Stimulated activated CD4-positive, alpha-beta T cell treated with anti-CD3 and anti-CD28 coated beads, TNF-alpha, amount 100 ng/mL, for 24 hours (primary cell): Measurements from ENCODE around the gene DBX1.
"Not testable (repeated sequence)": the region's sequence is repeated elsewhere in the genome, so short reads cannot be mapped to it uniquely, and the experiment has no call there.

ENCODE experiments used
- DNase-seq, 3 experiments: peaks; one replicate each; pipeline ENCODE4 v3.0.0-alpha.2; 2020; ENCODE audit warnings: low read depth in 3 of 3

Gene DBX1

GRCh38 chr11:20161230-20161918 is 1.1 kb upstream of the DBX1 start:
- DNase-seq: no peak

- no peak for DNase-seq
Observed at GRCh38 chr11:20159466-20160381, 551 bp downstream of the DBX1 start.

DNA sequence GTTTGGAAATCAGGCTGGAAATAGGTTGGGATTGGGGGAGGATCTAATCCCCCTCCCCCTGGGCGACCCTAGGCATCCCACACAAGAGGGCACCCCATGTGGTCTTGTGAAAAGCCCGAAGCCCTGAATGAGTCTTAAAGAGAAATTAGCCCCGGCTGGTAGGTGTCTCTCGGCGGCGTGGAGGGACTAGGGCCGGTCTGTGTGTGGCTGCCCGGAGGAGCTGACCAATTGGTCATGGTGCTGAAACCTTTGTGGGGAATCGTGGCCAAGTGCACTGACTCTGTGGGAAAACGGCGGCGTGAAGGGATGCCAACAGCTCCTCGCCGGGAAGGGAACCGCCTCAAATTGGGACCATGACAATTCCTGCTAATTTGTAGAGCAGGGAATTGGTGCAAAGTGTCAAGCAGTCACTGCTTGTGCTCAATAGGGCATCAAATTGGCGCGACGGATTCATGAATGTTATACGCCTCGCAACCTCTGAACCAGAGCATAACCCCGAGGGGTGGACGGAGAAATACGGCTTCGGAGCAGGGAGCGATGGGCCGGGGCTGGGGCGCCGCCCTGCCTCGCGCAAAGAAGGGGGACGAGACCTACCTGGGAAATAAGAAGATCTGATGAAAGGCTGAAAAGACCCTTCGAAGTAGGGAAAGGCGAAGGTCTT is 1.5 kb downstream of the DBX1 start:
- no peak for DNase-seq

- DNase-seq: no peak
Observed at GRCh38 chr11:20157728-20158127, 2.5 kb downstream of the DBX1 start.

DNA sequence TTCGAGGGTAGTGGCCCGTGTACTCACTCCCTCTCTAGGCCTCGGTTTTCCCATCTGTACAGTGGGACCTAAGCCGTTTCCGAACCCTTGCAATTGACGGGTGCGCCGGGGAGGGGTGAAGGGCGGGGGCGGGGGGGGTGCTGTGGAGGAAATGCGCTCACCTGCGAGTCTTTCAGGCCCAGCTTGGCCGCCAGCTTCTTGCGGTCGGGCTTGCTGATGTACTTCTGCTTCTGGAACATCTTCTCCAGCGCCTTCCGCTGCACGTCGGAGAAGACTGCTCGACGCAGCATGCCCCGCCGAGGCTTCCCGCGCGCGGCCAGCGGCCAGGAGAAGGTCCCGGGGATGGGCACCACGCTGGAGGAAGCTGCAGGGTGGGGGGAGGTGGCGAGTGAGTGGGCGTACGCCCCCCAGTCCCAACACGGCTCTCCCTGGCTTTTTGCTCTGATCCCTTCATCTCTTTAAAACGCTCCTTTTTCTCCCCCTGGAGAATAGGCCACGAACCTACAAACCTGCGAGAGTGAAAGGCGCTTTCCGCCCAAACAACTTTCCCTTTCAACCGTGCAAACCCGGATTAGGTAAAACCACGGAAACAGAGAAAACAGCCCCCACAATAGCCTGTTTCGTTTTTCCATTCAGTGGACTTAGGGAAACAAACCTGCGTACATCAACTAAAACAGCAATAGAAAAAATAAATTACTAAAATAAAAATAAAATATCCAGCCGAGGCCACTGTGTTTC is 3.2 kb downstream of the DBX1 start:
- peak in 1 of 3 experiments; percentile 31 for DNase-seq

DNA sequence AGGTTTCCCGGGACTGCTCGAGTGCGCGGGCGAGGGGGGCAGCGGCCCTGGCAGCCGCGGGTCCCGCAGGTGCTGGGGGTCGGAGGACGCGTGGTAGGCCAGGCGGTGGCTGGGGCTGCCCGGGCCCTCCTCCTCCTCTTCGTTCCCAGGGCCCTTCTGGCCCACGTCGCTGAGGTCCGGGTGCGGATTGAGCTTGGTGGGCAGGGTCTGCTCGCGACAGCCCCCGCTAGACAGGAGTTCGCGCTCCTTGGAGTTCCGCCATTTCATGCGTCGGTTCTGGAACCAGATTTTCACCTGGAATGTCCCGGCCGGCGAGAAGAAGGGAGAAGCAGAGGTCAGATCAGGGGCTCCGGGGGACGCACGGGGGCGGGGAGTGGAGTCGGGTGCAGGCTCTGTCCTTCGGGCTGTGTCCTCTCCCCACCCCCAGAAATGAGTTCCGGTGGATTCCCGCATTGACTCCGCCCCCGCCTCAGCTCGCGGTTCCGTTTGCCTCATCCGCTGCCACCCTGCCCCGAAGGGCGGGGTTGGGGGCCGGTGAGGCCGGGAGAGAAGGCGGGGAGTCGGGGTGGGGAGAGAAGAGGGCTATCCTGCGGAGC is 3.9 kb downstream of the DBX1 start:
- peak in 1 of 3 experiments; percentile 49 for DNase-seq

- DNase-seq: no peak
Observed at GRCh38 chr11:20155683-20156279, 4.5 kb downstream of the DBX1 start.

- DNase-seq: no peak
Observed at GRCh38 chr11:20154381-20154780, 5.9 kb downstream of the DBX1 start.

- DNase-seq: no peak
Observed at GRCh38 chr11:20138707-20139106, 21.6 kb downstream of the DBX1 start.

GRCh38 chr11:20137637-20138036 is 22.6 kb downstream of the DBX1 start:
- DNase-seq: no peak

GRCh38 chr11:20134991-20135736 is 25.1 kb downstream of the DBX1 start:
- no peak for DNase-seq

GRCh38 chr11:20132667-20133039 is 27.6 kb downstream of the DBX1 start:
- DNase-seq: no peak

DNA sequence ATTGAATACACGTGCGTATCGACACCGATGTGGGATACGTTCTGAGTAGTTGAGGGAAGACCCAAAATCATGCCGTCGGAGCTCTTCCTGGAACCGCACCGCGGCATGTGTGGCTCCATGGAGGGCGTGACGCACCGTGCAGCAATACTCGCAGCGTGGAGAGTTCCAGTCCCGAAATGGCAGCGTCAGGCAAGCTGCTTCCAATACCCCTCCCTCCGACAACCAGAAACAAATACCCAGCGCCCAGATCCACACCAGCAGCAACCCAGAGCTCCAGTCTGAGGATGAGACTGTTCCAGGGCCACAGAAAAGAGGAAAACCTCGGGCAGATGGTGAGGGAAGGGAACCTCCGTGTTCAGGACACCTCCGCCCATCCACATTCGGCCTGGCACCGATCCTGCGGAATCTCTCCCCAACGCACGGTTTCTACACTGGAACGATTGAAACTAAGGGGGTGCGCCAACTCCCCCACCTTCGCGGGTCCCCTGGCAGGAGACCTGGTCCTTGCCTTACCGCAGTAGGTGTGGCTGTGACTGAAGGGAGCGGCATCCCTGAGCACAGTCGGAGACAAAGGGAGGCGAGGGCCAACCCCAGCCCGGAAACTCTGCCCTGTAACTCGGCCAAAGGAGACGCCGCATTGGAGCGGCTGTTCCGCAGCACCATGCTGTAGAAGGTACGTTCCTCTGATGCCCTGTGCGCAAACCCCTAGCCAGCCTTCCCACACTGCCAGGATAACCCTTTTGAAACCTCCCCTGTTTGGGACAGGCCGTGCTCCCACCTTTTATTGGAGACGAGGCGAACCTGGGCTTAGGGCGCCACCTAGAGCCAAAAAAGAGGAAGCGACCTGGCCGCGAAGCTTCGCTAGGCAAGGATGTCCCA is 28.2 kb downstream of the DBX1 start:
- peak in 1 of 3 experiments; percentile 42 for DNase-seq

GRCh38 chr11:20129665-20130064 is 30.6 kb downstream of the DBX1 start:
- no peak for DNase-seq

- not testable (repeated sequence) for DNase-seq
Observed at GRCh38 chr11:20128528-20128825, 31.8 kb downstream of the DBX1 start.

GRCh38 chr11:20127671-20128527 is 32.4 kb downstream of the DBX1 start:
- peak; percentile 62 to 69 (median 63) for DNase-seq

DNA sequence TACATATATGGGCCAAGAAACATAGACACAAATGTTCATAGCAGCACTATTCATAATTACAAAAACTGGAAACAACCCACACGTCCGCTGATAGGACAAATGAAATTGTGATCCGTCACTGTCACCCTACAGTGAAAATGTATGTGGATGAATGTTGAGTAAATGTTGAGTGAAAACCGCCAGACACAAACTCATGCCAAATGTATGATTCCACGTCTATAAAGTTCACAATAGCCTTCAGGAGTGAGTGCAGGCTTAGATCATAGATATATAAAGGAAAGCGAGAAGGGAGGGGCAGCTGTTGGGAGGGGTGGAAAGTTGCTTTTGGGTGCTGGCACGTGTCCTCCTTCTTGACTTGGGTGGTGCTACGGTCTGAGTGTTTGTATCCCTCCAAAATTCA is 33.6 kb downstream of the DBX1 start:
- DNase-seq: no peak

- DNase-seq: no peak
Observed at GRCh38 chr11:20125927-20126326, 34.3 kb downstream of the DBX1 start.

DNA sequence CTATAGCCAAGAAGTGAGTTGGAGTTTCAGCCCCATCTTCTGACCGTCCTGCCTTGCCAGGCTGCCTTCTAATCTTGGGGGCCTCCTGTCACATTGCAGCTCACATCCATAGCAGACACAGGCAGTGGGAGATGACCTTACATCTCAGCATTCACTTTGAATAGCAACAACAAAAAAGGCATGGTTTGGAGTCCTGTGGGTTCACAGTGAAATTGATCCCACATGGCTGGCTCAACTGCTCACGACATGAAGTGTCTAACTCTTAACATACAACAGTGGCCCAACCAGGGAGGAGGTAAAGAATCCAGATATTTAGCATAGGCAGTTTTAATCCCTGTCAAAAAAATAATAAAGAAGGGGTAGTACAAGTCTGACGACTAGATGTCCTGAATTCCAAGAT is 38.1 kb downstream of the DBX1 start:
- DNase-seq: no peak
